Activated CD8-positive, alpha-beta memory T cell treated with anti-CD3 and anti-CD28 coated beads for 1 hour (primary cell): ENCODE measurements around the gene PLCB4.

Source experiments
- DNase-seq, 2 donors: peaks; one replicate each; pipeline ENCODE4 v3.0.0-alpha.2; 2020; ENCODE audit warnings: low read depth in 1 of 2; ENCODE audit errors: extremely low read depth in 1 of 2

PLCB4 gene

DNA sequence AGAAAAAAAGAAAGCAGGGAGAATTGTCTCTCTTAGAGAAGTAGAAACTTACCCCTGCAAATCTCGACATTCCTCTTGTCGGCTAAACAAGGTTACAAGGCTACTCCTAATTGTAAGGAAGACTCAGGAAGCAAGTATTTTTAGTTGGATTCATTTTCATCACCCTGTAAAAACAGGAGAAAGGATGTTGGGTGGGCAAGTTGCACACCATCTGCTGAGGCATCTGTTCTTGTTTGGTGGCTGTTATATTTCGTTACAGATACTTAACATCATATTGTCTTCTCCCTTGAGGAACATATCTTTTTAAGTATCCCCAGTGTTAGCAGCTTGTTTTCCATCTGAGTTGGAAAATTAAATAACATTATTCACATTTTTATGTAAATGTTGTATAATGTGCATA lies 187.5 kb downstream of the PLCB4 start:
- no peak for DNase-seq

- no peak for DNase-seq
Observed at GRCh38 chr20:9258901-9259300, 190.0 kb downstream of the PLCB4 start.

DNA sequence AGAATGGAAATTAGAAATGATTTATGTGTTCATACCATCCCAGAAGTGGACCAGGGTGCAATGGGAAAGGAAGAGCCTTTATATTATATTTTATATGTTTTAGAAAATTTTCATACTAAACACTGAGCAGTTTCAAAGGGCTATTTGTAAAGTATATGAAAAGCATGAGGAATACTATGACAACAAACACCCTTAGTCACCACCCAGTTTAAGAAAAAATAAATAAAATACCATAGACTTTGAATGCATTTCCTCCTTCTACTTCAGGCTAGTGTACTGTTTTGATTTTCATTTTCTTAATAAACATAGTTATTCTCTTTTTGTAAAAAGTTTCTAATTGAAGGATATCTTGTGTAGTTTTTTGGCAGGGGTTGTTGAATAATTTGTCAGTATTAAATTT lies 191.1 kb downstream of the PLCB4 start:
- no peak for DNase-seq

GRCh38 chr20:9261781-9262180 lies 192.9 kb downstream of the PLCB4 start:
- no peak for DNase-seq

DNA sequence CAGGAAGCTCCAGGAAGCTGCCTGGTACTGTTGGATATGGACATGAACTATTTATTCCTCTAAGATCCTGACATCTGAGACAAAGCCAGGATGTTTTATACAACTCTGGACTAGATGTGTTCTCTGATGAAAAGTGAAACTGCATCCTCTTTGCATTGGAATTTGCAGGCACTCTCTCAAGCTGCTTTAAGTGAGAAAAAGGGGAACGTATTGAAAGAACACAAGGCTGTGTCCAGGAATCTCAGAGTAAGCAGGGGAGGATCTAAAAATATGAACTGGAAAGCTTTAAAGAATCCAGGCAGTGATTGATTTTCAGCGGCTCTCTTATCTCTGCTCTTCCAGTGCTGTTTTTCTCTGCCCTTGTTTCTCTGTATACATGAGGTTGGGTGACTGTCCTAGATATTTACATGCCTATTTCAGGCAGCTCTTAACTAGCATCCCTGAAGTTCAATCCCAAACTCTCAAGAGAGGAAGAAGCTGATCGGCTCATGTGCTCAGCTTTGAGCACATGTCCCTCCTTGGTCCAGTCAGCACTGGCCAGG lies 193.8 kb downstream of the PLCB4 start:
- DNase-seq, result no peak

DNA sequence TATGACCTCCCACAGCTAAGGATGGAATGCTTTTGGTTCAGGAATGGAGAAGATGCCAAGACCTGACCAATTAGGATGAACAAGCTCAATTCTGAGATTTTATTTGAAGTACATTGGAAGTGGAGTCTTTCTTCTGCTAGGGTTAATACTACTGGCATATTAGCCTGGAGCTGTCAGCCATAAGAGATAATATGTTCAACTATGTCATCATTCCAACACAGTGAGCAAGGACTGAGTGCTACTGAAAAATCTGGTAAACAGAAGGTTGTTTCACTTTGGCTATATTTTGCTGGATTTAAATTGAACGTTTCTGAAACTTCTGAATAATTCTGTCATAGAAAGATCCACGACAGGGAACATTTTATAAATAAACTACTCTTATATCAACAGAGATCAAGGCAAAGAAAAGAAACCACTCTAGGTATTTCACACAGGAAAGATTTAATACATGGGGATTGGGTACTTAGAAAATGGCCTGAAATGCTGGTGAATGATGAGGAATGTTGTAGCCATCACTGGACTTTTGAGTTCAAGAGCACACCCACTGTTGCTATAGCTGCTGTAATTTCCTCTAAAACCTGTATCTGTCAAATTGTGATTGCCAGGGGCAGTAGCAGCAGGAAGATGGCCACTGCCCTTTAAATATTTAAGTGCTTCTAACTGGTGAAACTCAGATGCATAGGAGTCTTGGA lies 200.5 kb downstream of the PLCB4 start:
- no peak for DNase-seq

DNA sequence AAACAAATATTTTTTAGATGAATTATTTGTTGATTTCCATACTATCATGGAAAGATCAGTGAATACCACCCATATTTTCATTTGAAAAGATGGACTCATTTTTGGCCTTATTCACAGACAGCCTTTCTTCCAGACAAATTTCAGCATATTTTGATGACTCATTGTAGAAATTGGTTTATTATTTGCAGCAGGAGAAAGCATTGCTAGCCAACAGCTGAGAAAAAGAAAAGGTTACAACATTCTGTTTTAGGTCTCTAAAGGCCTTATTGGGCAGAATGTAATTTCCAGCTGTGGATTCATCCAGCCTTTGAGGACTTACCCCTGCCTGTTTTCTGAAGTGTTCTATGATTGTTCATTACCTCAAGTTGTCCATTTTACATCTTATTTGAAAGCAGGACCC lies 201.9 kb downstream of the PLCB4 start:
- no peak for DNase-seq

DNA sequence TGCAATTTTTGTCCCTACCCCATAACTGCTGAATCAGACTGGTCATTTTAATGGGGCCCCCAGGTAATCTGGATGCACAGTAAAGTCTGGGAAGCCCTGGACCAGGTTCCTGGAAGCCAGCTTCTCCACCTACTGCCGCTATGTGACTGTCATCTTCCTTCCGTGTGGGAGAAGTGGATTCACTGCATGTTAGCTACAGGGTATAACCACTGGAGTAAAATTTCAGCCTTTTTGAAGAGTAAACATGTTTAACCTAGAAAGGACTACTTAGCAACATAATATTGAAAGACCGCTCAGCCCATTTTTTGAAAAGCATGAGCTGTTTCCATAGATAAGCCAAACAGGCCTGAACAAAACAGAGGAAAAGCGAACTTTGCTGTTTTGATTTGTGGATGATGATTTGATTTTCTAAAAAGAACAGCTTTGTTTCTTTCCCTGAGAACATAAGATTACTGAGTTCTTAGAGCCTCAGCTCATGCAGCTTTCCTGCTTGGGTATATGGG lies 208.1 kb downstream of the PLCB4 start:
- DNase-seq, result no peak

- DNase-seq, result no peak
Observed at GRCh38 chr20:9279918-9280401, 211.1 kb downstream of the PLCB4 start.

DNA sequence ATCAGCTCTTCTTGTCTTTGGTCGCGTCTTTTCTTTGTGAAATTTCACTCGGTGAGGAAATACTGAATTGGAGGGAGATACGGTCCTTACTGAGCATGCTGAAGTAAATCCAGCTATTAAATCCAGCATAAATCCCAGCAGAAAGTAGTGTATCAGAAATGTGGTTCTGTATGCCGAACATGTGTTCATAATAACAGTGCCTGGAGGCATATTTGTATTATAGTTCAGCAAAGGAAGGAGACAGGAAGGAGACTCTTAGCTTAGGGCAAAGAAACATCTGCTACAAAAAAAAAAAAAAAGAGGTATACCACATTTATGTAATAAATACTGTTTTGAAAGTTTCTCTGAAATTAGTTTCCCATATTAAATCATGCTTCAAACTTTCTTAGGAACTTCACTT lies 211.8 kb downstream of the PLCB4 start:
- DNase-seq, result no peak

DNA sequence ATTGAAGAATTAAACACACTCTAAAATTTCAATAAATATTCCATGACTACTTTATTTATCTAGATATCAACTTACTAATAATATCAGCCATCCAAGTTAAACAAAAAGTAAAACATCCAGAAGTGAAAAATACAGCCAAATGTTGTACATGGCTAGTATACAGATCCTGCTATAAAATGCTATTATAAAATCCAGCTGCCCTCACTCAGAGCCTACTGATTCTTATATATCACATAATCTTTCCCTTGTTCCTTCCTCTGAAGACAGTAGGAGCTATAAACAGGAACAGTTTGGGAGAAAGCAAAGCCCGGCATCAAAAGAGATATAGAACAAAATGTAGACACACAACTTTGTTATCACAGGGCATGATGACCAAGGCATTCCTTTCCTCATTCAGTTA lies 212.9 kb downstream of the PLCB4 start:
- no peak for DNase-seq

DNA sequence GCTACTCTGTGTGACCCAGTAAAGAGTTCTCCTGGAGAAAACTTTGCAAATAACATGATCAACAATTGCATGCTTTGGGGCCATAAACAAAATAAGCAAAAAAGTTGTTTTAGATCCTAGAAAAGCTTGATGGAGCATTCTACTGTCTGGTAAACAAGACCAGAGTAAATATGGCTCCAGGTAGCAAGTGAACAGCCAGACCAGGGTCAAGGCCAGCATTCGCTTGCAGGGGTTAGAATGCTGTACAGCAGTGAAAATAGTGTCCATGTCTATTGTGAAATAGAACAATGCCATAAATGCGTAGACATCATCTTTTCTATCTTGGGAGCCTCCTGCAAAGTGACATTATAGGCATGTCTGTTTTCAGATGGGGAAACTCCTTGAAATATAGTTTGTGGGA lies 216.7 kb downstream of the PLCB4 start:
- no peak for DNase-seq

DNA sequence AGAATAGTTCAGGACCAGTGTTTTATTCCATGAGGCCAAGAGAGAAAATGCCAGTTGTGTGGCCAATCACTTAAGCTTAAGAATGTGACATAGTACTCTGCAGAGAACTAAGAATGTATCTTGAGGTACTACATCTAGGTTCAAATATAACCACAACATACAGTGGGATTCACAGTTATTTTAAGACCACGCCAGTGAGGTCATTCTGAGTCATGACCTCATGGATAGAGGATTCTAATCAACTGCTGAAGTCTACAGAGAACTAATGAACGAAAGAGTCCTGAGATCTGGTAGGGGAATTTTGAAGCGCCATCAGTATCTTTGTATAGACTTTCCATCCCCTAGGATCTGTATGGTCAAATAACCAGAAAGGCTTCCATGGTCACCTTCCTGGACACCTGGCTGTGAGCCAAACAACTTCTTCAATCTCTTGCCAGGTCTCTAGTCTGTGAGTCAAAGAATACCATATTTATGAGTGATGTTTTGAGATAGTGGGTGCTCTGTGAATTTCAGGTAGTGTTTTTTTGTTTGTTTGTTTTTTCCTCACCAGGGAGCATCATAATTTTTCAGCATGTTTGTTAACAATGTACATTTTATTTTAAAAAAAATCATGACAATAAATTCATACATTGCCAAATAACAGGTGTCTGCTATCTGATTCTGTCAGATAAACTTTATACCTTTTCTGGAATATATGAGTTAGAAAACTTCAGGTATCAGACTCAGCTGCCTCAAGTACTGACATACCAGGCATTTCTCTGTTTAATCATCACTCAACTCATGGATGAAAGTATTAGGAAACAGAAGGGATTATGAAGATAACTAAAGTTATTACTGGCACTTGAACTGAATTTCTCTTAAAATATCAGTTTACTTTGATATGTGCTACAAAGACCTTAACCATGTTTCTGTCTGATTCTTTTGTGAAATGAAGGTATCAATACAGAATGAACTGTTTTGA lies 217.9 kb downstream of the PLCB4 start:
- DNase-seq, result no peak

DNA sequence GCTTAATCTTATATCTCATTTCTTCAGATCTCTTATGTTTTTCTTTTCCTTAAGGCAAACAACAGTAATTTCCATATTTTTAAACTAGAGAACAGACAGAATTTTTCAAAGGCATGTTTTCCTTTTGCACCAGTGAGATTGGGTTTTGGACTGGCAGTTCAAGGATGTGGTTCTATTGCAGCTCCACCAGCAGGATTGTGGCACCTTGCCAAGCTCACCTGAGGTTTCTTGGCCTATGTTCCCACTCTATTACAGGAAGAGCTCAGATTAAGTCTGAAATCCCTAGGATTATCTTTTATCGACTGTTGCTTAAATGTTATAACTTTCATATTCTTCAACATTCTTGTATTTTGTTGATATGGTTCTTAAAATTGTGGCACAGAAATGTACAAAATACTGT lies 218.9 kb downstream of the PLCB4 start:
- DNase-seq, result no peak

DNA sequence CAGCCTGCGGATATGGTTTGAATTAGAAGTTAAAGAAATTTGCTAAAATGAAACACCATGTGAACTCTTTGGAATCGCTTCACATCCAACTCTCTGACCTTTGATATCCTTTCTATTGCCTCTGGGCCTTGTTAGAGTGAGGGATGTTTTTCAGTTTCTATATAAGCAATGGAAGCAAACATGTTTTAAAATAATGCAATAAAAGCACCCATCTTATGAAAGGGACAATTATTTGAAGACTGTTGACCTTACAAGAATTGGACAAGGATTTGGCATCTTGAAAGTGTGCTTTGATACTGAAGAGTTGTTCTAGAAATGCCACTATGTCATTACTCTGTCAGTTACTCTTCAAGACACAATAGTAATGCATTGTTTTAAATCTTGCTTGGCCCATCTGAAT lies 221.4 kb downstream of the PLCB4 start:
- no peak for DNase-seq

DNA sequence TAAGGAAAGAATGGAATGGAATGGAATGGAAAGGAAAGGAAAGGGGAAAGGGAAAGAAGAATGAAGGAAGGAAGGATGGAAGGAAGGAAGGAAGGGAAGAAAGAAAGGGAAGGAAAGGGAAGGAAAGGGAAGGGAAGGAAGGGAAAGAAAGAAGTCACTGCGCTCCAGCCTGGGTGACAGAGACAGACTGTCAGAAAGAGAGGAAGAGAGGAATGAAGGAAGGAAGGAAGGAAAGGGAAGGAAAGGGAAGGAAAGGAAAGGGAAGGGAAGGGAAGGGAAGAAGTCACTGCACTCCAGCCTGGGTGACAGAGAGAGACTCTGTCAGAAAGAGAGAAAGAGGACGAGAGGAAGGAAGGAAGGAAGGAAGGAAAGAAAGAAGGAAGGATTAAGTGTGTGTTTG lies 224.3 kb downstream of the PLCB4 start:
- no peak for DNase-seq

DNA sequence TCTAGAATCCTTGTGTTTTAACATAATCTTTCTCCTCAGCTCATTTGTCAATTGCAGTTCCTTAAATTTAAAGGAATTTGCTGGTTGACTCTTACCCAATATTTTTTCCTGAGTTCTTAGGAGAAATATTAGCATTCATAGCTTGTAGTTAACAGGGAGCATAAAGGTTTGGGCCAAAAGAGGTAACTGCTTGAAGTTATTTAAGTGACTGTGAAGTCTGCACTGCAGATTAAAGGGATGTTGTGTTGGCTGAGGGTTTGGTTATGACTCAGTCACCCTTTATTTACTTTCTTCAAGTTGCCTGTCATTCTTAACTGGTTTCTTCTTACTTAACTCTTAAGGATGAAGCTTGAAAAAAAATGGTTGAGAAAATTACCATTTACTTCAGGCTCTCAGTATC lies 225.2 kb downstream of the PLCB4 start:
- DNase-seq, result no peak

DNA sequence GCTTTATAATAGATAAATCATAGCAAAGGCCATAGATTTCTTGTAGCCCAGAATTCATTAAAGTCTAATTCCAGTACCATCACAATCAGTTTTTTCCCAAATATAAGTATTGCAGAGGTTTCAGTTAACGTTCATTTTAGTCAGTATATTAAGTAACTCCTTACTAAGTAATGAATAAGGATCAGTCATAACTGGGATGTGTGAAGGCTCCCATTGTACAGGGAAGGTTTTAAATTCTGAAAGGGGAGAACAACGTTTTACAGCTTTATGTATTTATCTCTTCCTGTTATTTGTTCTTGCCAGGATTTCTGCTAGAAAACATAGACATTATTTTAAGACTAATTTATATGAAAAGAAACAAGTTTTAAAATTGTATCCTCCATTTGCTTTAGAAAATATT lies 230.0 kb downstream of the PLCB4 start:
- no peak for DNase-seq

DNA sequence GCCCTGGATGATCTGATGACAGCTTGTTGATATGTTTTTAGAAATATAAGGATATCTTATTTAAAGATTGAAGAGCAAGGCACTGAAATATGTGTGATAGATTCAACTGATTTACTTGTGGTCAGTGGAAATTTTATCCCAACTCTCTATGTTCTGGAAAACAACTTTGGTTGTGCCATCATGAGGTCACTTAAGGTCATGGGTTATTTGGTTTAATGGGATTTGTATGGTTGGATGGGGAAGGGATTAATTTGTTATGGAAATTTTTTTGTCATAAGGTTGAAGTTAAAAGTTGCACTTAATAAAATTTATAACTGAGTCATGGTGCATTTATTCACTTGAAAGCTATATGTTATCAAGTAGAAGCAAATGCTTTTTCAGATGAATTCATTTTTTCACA lies 231.2 kb downstream of the PLCB4 start:
- no peak for DNase-seq

- no peak for DNase-seq
Observed at GRCh38 chr20:9300534-9300933, 231.6 kb downstream of the PLCB4 start.
